C4-2B (cell line): ENCODE data around the gene FAM43A.

Experiments
- H3K27ac ChIP-seq: fragments of 450-650 bp; 2 replicates; pipeline ENCODE4 v1.5.1; 2017
- ZFX ChIP-seq: fragments of 450-650 bp; IDR thresholded peaks from 2 replicates; pipeline ENCODE4 v1.6.1; 2017
- TF ChIP-seq, protein P1 (sequence below): fragments of 450-650 bp; conservative IDR thresholded peaks from 2 replicates; pipeline ENCODE4 v1.5.1; 2017; ENCODE audit warnings: mild to moderate bottlenecking

Gene FAM43A

GRCh38 chr3:194654443-194654842, 31.2 kb upstream of the FAM43A start:
- TF ChIP-seq ZFX: no peak
- TF ChIP-seq, protein P1, sequence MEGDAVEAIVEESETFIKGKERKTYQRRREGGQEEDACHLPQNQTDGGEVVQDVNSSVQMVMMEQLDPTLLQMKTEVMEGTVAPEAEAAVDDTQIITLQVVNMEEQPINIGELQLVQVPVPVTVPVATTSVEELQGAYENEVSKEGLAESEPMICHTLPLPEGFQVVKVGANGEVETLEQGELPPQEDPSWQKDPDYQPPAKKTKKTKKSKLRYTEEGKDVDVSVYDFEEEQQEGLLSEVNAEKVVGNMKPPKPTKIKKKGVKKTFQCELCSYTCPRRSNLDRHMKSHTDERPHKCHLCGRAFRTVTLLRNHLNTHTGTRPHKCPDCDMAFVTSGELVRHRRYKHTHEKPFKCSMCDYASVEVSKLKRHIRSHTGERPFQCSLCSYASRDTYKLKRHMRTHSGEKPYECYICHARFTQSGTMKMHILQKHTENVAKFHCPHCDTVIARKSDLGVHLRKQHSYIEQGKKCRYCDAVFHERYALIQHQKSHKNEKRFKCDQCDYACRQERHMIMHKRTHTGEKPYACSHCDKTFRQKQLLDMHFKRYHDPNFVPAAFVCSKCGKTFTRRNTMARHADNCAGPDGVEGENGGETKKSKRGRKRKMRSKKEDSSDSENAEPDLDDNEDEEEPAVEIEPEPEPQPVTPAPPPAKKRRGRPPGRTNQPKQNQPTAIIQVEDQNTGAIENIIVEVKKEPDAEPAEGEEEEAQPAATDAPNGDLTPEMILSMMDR: no peak
- no peak overlapping the region for H3K27ac ChIP-seq

- TF ChIP-seq ZFX: no peak
- TF ChIP-seq, protein P1: no peak
- no peak overlapping the region for H3K27ac ChIP-seq
Observed at GRCh38 chr3:194657439-194657838, 28.2 kb upstream of the FAM43A start.

DNA sequence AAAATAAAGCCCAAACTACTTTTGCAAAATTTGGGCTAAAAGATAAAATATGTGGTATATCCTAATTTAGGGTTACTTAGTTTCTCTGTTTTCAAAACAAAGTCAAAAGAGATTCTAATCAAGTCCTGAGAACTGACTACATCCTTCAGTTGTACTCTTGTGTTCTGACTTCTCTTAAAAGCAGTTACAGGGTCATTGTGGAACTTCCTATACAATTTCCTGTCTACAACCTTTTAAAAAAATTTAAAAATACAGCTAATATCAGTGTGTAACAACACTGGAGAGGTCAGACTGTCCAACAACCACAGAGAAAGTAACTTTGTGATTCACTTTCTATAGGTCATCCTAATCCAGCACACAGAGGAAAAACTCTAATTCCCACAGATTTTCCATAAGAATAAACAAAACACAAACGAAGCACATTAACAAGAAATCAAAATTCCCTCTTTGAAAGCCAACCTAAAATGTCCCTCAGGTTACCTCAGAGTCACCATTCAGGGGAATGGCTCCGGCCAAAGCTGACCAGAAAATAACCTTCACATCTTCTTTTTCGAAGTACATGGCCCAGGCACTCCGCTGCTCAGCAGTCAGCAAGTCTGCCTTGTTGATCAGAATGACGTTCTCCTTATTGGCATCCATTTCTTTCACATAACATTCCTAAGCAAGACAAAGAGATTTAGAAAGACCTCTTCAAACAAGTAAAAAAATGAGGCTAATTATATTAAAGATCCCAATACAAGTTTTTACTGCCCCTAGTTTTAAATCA, 27.0 kb upstream of the FAM43A start:
- TF ChIP-seq, protein P1: no peak
- no peak for TF ChIP-seq ZFX
- H3K27ac ChIP-seq: no peak overlapping the region

DNA sequence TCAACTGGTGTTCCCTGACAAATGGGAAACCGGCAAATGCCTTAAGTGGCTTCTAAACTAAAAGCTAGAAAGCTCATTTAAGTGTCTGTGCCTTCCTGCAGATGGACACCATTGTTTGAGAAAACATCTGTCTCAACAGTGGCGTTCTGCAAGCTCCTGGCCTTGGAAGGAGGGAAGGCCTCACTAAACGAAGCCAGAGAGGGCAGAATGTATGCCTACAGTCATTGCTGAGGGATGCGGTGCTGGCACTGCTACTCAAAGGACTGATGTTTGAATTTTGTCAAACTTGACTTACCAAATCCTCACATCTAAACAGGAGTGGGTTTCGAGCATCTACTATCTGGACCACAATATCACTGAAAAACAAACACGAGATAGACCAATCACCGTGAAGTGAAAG, 25.9 kb upstream of the FAM43A start:
- TF ChIP-seq ZFX: no peak
- TF ChIP-seq, protein P1: no peak
- no peak overlapping the region for H3K27ac ChIP-seq

GRCh38 chr3:194661374-194661773, 24.3 kb upstream of the FAM43A start:
- no peak for TF ChIP-seq ZFX
- TF ChIP-seq, protein P1: no peak
- H3K27ac ChIP-seq: no peak overlapping the region

DNA sequence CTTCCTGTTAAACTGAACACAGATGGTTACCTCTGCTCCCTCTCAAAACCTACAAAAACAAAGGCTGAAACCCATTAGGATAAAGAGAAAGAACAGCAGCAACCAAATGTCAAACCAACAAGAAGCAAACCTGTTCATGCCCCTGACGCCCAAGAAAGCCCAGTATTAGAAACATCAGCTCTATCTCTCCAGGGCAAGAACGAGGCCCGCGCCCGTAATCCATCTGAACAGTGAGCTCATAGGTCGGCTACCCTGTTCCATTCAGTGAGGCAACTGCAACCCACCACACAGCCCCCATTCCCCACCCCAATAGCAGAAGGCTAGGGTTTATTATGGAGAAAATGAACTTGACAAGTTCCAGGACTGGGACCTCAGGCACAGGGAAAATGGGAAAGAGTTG, 23.7 kb upstream of the FAM43A start:
- TF ChIP-seq, protein P1: no peak
- TF ChIP-seq ZFX: no peak
- H3K27ac ChIP-seq: no peak overlapping the region

DNA sequence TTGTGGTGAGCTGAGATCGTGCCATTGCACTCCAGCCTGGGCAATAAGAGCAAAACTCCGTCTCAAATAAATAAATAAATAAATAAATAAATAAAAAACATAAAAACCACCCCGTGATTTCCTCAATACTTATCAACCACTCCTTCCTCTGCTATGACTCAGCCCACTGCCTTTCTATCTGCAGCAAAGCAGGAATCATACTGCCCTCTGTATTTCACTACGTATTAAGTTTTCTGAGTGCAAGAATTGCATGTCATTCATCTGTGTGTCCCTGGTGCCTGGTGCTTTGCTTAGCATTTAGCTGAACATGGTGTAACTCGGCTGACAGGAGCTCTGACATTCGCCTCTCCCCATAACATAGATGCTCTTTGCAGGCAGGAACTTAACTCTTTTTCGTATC, 20.8 kb upstream of the FAM43A start:
- H3K27ac ChIP-seq: no peak overlapping the region
- no peak for TF ChIP-seq ZFX
- TF ChIP-seq, protein P1: no peak
